ENCODE data around the gene NES.
A peak's percentile ranks its signal among the peaks of the same experiment; 100 is the strongest.
"Not testable (repeated sequence)": the region's sequence is repeated elsewhere in the genome, so short reads cannot be mapped to it uniquely, and the experiment has no call there.

Gene NES

DNA sequence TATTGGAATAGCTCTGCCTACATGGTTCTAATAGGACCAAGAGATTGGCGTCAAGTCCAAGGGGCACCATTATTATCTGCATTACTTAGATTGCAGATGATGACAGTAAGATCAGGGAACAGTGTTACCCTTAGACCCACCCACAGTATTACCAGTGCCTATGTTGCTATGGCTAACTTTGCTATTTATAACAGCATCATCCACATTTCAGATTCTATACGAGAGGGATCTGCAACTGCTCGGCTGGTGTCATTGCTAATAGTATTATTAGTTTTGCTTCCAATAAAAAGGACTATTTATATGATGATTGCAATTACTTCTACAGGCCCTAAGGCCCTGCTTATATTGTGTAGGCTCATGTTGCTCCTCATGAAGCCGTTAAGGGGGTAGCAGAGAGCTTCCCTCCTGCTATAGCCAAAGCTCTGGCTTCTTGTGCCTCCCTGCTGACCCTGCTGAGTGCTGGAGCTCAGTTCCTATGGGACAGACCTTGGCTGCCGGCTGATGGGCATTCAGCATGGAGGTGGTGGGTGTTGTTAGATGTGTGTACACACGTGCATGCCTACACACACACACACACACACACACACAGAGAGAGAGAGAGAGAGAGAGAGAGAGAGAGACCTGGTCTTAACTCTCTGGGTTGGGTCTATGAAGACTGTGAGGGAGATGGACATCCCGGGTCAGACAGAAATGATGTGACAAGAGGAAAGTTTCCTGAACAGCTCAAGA lies 34.0 kb downstream of the NES start:
- no peak for DNase-seq

DNA sequence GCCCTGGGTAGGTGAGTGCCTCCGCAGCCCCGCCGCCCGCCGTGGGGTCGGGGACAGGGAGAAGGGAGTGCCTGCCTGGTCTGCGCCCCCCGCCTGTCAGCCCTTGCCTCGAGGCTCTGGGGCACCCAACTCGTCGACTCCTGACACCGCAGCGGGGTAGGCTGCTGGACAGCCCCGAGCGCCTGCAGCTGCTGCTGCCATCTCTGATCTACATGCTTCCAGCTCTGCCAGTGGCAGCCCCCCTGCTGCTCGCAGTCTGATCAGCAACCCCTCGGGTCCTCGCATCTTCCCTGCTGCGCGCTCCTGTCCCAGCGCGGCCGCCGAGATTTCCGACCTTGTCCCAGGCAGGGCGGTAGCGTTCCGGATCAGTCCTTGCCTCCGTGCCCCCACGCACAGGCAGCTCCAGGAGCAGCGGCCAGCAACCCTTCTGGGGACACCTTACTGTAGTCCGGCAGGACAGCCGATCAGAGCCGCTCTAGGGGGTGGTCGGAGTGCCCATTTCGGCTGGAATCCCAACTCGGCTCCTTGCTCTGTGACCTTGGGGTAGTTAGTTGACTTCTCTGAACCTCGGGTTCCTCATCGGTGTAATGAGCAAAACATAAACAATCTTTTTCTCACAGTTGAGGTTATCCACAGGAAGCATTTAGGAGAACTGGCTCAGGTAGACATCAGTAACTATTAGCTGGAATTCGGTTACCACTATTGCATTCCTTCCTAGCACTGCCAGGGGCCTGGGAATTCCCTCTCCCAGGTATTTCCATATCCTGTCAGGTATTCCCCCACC lies 34.8 kb downstream of the NES start:
- DNase-seq, result peak; percentile 46

DNA sequence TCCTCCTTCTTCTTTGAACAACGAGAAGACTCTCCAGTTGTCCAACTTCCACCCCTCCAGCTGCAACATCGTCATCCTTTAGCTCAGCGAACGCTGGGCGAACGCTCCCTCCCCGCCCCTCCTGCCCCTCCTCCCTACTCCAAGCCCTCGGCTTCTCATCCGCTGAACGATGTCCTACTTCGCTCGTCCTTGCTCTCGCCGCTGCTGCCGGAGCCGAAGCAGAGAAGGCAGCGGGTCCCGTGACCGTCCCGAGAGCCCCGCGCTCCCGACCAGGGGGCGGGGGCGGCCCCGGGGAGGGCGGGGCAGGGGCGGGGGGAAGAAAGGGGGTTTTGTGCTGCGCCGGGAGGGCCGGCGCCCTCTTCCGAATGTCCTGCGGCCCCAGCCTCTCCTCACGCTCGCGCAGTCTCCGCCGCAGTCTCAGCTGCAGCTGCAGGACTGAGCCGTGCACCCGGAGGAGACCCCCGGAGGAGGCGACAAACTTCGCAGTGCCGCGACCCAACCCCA lies 35.4 kb downstream of the NES start, which contains the start of gene BCAN:
Gene BCAN (plus strand): TSS at position 357 of the 504 bp plus-strand sequence. CDS start 3,938 bp downstream, outside the sequence.
- peak; percentile 56 for DNase-seq

DNA sequence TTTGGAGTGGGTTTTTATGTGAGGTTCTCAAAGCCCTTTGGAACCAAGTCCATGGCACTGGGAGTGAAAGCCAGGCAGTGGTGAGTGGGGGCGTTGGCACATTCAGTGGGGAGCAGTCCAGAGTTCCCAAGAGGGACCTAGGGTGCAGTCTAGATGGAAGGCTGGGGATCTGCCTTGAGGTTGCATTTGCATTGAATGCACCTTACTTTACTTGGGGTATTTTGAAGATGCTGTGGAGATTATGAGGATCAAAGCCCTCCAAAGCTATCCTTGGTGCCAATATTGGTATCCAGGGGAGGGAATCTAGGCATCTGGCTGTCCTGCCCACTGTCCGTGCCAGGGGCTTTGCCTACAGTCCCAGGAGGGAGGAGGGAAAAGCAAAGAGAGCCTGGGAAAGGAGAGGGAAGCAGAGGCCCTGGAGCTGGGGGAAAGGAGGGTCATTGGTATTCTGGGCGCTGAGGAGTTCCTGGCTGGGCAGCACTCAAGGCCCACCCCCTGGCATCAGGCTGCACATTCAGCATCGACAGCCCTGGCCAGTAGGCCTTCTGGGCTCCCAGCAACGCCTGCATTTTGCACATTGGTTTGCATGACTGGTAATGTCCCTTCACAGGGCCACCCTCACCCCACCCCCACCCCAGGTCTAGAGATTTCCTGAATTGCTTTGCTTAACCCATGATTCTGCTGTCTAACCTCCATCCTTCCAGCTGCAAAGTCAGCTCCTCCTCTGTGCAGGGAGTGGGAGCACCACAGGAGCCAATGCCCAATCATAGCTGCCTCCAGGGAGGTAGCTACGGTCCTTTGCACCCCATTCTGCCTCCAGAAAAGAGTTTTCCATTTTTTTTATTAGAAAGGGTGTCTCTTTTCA lies 36.1 kb downstream of the NES start:
- no peak for DNase-seq

DNA sequence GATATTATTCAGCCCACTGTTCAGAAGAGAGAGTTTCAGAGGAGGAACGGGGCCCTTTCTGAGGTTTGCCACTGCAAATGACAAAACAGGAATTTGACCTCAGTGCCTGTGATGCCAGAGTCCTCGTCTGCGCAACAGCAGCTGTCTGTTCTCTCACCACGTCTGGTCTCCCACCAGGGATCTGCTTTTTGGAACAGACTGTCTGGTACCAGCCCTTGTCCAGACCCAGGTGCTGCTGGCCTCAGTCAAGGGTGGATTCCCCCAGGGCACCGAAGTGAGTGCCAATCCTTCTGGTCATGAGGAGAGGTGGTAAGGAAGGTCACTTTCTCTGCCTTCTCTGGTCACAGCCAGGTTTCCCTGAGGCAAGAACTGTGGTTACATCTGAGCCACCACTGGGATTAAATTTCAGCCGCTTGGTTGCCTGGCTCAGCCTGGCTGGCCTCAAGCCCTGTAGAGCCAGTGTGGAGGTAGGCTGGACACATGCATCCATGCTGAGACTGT lies 37.6 kb downstream of the NES start:
- no peak for DNase-seq

DNA sequence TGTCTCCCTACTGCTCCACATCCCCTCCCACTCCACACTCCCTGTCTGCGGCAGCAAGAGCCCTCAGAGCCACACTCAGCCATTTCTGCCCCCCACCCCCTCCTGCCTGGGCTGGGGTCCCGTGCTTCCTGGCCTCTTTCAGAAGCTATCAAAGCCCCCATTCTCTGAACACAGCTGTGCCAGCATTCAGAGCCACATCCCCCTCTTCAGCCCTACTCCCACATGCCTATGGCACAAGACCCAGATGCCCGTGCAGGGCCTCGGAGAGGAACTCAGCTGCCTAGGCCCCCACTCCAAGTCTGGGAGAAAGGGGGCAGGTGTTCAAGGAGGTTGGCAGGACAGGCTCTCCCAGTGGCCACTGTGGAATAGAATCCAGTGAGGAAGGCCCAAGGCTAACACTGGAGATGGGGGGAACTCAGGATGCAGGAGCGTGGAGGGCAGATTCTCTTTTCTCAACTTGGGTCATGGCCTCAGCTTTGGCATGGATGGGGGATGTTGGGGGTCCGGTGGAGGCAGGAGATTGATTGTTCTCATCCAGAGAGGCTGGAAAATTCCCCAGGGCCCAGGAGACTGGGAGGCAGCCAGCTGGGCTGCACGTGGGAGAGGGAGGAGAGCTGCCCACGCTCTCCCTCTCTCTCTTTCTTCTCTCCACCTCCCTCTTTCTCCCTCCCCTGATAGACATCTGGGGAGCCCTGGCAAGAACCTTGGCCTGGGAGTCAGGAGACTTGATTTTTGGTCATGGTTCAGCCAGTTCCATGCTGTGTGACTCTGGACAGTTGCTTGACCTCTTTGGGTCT lies 38.8 kb downstream of the NES start:
- no peak for DNase-seq

DNA sequence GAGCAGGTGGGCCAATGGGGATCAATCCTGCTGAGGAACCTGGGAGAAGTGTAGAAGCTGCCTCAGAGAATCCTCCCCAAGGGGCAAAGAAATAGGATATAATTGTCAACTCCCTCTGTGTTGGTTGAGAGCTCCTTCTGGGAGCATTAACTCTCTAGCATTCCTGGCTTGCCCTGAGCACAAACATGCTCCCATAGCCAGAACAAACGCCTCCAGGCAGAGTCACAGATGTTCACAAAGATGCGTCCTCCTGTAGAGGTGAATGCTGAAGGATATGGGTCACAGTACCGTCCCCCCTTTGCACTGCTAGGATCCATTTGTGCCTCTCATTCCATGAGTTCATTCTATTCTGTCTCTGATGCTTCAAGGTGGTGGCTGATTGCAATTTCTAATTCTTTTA lies 44.9 kb downstream of the NES start:
- DNase-seq, result no peak

DNA sequence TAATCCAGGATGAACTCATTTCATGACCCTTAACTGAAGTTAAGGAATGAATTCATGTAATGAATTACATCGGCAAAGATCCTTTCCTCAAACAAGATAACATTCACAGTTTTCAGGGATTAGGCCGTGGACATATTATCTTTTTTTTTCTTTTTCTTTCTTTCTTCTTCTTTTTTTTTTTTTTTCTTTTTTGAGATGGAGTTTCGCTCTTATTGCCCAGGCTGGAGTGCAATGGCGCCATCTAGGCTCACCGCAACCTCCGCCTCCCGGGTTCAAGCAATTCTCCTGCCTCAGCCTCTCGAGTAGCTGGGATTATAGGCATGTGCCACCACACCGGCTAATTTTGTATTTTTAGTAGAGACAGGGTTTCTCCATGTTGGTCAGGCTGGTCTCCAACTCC lies 46.1 kb downstream of the NES start:
- DNase-seq, result not testable (repeated sequence)

DNA sequence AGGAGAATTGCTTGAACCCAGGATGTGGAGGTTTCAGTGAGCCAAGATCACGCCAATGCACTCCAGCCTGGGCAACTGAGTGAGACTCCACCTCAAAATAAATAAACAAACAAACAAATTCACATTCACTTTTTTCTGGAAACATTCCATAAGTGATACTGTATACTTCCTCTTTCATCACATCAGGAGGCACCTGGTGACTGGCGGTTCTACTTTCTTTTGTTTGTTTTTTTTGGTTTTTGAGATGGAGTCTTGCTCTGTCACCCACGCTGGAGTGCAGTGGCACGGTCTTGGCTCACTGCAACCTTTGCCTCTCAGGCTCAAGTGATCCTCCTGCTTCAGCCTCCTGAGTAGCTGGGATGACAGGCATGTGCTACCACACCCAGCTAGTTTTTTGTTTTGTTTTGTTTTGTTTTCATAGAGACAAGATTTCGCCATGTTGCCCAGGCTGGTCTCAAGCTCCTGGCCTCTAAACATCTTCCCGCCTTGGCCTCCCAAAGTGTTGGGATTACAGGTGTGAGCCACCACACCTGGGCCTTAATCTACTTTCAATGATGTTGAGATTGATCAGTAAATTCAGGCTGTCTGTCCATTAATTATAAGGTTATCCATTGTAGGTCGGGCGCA lies 47.3 kb downstream of the NES start:
- DNase-seq, result no peak

DNA sequence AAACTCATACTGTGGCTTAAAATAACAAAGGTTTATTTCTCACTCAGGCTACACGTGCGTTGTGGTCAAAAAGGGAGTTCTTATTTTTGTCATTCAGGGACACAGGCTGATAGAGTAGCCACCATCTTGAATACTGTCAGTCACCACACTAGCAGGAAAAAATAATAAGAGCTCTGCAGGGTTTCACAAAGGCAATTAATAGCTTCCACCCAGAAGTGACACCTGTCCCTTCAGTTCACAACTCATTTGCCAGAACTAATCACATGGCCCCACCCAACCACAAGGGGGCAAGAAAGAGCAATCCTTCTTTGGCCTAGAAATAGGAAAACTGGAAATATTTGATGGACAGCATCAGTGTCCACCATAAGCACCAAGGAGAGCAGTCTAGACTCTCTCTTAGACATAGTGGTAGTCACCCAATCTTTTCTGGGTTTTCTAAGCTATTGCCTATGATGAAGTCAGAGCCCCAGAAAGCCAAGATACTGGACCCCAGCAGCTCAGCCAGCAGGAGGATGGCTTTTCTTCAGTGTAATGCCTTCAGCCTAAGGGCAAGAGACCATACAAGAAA lies 49.8 kb downstream of the NES start:
- peak; percentile 89 for DNase-seq

DNA sequence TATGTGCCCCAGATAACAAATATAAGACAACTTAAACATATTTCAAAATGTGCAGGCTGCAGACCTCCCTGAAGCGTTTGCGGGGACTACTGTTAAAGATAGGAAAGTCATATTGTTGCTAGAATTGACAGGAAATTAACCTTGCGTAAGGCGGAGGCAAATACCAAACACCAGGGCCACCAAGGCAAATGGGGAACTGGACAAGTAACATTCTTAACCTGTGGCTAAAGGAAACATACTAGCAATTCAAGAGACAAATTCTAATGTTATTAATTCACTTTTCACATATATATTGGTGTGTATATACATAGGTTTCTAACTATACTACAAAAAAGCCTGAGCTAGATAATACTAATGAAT lies 51.1 kb downstream of the NES start:
- DNase-seq, result no peak

DNA sequence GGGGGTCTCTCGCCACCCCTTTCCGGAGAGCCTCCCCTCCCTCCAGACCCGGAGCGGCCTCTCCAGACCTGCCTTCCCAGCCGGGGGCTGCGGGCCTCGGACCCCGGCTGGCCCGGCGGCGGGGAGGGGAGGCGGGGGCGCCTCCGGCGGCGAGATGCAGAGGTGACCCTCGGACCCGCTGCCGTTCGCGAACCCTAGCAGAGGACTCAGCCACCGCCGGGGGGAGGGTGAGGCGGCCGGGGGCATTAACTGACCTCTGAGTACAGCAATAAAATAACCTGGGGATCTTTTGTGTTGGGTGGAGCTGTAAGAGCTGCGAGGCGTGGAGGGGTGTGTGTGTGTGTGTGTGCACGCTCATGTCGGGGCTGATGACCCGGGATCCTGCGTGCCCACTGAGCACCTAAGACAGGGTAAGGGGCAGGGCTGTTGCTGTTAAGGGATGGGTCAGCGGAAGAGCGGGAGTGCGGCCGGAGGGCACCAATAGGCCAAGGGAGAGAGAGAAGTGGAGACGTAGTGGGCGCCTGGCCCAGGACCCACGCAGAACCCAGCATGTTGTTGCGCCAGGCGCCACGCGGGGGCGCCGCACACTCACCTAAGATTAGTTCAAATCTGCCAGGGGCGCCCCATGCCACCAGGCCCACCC lies 51.6 kb downstream of the NES start:
- peak; percentile 48 for DNase-seq

DNA sequence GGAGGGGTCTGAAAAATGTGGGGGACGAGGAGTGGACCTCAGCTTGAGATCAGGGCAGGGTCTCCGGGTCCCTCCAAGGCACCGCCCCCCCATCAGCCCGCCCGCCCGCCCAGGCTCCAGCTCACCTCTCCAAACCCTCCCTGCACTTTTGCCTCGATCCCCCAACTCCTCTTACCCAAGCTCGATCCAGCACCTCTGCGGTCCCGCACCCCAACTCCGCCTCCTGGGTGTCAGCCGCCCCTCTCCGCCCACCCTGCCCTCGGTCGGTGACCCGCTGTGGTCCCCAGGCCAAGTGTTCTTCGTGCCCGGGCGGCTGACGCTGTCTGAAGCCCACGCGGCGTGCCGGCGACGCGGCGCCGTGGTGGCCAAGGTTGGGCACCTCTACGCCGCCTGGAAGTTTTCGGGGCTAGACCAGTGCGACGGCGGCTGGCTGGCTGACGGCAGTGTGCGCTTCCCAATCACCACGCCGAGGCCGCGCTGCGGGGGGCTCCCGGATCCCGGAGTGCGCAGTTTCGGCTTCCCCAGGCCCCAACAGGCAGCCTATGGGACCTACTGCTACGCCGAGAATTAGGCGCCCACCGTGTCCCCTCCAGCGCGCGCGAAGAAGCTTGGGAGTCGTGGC lies 52.3 kb downstream of the NES start:
- DNase-seq, result no peak

DNA sequence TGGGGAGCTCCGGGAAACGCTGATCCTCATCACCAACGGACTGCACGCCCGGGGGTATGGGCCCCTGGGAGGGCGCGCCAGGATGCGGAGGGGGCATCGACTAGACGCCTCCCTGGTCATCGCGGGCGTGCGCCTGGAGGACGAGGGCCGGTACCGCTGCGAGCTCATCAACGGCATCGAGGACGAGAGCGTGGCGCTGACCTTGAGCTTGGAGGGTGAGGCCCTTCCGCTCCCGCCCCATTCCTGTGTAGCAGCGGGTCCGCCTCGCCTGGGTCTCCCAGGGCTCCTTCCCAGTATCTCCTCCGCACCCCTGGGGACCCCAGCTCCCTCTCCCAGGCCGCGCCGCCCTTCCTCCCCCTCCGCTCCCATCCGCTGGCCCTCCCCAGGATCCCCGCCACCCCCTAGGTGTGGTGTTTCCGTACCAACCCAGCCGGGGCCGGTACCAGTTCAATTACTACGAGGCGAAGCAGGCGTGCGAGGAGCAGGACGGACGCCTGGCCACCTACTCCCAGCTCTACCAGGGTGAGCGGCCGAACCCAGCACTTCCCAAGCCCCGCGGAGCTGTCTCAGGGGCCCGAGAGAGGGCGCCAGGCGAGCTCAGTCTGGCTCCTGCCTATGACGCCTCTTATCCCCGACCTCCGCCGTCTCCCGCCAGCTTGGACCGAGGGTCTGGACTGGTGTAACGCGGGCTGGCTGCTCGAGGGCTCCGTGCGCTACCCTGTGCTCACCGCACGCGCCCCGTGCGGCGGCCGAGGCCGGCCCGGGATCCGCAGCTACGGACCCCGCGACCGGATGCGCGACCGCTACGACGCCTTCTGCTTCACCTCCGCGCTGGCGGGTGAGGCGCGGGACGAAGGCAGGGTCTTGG lies 53.0 kb downstream of the NES start:
- peak; percentile 62 for DNase-seq

DNA sequence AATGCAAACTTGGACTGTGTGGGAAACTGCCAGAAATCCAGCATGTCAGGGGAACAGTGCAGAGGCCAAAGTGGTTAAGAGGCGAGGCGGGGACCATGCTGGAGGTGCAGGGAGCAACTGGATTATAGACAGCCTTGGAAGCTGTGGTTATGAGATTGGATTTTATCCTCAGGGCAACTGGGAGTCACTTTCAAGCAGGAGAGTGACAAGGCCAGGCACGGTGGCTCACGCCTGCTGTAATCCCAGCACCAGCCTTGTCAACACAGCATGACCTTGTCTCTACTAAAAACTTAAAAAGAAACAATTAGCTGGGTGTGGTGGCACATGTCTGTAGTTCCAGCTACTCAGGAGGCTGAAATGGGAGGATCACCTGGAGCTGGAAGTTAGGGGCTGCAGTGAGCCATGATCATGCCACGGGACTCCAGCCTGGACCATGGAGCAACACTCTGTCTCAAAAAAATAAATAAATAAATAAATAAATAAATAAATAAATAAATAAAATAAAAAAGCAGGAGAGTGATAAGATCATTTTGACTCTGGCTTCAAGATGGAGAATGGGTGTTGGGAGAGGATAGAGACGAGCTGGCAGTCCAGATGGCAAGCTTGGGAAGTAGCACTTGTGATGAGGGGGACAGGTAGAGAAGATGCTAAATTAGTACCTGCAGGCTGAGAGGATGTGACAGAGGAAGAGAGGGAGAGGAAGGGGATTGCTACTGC lies 54.5 kb downstream of the NES start:
- no peak for DNase-seq

DNA sequence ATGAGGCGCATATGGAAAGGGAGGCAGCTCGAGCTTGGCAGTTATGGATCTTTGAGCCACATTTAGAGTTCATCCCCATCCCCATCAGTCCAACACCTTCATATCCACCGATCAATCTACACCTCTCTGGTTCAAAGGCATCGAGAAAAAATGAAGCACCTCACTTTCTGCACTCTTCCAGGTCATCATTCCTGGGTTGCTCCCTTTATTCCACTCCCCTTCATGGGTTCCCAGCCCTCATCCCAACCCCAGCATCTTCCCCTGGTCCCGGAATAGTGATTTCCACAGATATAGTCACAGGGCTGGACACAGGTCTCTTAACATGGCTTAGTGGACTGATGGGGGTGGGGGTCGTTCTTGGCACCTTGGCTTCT lies 57.6 kb downstream of the NES start:
- DNase-seq, result no peak

DNA sequence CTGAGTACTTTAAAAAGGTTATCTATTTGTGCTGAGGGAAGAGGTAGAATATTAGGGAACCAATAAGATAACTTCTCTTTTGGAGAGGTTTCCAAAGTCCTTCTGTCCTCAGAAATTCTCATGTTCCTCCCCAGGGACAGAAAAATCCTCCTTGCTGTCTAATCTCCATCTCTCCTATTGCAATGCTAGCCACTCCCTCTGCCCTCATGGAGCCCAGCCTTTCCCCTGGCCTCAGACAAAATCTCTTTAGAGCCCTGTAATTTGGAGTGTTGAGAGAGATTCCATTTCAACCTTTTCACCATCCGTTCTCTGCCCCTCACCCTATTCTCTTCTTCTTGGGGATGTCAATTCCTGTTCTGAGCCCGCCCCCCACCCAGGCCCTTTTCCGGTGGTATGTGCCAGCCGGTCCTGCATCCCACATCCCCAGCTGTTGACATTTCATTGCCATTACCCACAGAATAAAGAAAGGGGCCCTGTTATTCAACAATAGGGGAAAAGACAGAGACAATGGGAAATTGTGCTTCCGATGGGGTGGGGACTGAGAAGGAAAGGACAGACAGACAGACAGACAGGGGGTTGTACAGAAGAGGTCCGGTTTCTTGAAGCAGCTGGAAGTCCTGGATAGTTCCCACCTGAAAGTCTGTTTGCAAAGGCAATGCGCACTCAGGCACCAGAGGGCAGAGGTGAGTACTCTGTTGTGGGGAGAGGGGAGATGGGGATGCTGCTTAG lies 58.2 kb downstream of the NES start, which contains the start of gene HAPLN2:
Gene HAPLN2 (plus strand): TSS at position 563 of the 729 bp plus-strand sequence. CDS start 4,076 bp downstream, outside the sequence.
- DNase-seq, result peak; percentile 44

Data from NCI-H146 (cell line).